Skin of body (tissue), 3 donors: ENCODE data around the gene RBM28. TPM values are rescaled to one million over a fixed set of nuclear protein-coding genes. Genes with fewer than 3 reads are reported as not detected.

Experiments
- DNase-seq: peaks from one replicate; lab custom pipeline; 2025; lab: John Stamatoyannopoulos, UW
- small RNA-seq: library from RNA; depleted of rRNA; stranded (forward); fragments of <200 nt; gene quantifications from one replicate; pipeline ENCODE3, GENCODE V24; 2014; ENCODE audit warnings: low replicate concordance
- total RNA-seq: library from RNA; depleted of rRNA; stranded (reverse); fragments of >200 nt; gene quantifications from one replicate; pipeline ENCODE4 v1.2.3, GENCODE V29; 2014

Gene RBM28
- total RNA-seq, 1 donor from 2014 or later = 23.2 TPM

DNA sequence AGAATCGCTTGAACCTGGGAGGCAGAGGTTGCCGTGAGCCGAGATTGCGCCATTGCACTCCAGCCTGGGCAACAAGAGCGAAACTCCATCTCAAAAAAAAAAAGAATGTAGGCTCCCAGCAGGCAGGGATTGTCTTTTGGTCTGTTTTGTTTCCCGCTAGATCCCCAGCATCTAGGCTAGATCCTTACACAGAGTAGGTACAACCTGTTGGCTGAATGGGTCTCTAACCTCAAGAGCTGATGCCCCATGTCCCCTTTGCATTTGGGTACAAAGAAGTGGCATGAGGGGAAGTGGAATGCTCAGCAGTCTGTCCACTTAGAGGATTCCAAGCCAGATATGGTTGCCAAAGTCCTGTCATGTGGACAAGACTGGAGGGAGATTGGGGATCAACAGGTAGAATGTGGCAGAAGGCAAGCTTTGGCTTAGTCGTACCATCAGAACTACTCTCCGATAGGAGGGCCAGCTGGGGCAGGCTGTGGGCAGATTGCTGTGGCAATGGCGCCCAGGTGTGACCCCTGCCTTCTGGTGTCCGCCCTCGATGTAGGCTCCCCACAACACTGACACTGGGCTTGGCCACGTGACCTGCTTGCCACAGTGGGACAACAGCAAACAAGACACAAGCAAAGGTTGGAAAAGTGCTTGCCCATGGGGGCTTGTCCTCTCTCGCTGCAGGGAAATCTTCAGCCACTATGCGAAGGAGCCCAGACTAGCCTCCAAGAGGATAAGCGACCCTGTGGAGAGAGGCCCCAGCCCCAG is 81.3 kb downstream of the RBM28 start:
- no peak for DNase-seq

DNA sequence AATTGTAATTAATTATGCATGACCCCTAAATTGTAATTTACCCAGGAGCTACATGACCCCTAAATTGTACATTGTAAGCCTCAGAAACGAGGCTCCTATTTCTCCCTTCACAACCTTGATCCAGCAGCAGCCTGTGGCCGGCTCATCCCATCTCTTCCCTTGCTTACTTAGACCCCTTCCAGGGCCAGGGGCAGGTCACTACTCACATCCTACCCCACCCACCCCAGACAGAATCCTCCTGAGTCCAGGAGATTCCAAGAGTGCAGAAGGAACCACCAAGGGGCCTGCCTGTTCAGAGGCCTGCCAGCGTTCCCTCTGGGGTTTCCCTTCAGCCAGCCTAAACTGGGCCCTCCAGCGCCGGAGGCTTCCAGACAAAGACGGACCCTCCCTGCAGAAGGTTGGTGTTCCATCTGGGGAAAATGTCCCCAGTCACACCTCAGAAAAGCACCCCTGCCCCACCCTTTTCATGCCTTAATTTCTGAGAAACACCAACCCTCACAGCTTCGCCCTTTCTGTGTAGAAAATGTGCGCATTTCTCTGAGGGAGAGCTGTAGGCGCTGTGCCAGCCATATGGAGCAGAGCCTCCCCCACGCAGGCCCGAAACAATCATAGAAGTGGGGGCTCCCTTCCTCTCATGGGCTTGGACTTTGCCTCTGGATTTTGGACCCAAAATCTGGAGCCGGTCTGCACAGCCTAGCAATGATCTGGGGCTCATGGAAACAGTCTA is 83.5 kb downstream of the RBM28 start:
- no peak for DNase-seq

DNA sequence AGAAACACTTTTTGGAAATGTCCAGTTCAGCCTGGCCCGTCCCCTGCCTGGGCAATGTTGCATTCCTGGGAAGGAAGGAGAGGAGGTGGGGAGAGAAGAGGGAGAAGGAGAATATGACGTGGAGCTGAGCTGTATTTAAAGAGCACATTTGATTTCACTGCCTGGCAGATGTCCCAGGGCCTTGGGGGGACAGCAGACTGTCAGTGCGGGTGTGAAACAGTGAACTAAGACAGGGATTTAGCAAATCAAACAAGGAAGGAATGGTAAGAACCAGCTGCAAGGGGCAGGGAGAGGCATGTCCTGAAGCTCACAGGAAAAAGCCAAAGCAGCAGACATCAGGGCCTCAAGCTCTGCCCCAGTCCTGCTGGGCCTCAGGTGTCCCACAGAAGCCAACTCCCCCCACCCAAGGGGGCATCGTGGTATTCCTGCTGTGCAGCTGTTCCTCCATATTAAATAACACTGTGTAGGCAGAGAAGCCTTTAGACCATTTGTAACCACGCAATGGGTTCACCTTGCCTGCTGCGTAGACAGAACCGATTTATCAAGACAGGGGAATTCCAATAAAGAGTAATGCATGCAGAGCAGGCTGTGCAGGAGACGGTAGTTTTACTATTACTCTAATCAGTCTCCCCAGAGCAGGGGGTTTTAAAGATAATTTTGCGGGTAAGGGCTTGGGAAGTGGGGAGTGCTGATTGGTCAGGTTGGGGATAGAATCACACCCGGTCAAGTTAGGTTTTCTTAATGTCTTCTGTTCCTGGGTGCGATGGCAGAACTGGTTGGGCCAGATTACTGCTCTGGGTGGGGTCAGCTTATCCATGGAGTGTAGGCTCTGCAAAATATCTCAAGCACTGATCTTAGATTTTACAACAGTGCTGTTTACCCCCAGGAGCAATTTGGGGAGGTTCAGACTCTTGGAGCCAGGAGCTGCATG is 84.3 kb downstream of the RBM28 start:
- DNase-seq = no peak

DNA sequence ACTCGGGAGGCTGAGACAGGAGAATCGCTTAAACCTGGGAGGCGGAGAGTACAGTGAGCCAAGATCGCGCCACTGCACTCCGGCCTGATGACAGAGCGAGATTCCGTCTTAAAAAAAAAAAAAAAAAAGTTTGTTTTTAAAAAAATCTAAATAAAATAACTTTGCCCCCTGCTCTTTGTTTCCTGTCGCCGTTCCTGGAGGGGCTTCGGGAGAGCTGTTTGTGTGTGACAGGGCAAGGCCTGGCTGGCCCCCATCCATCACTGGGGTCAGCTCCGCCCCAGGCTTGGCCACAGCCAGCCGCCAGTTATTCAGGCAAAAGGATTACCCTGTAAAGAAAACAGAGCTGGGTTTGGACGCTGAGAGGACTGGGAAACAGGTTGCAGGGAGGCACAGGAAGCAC is 86.2 kb downstream of the RBM28 start:
- DNase-seq = no peak

DNA sequence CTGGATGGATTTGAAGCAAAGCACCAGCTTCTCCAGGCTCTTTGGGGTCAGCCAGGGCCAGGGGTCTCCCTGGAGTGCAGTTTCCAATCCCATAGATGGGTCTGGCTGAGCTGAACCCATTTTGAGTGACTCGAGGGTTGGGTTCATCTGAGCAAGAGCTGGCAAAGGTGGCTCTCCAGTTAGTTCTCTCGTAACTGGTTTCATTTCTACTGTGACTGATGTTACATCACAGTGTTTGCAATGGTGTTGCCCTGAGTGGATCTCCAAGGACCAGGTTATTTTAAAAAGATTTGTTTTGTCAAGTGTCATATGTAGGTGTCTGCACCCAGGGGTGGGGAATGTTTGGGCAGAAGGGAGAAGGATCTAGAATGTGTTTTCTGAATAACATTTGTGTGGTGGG is 88.4 kb downstream of the RBM28 start:
- DNase-seq = no peak

DNA sequence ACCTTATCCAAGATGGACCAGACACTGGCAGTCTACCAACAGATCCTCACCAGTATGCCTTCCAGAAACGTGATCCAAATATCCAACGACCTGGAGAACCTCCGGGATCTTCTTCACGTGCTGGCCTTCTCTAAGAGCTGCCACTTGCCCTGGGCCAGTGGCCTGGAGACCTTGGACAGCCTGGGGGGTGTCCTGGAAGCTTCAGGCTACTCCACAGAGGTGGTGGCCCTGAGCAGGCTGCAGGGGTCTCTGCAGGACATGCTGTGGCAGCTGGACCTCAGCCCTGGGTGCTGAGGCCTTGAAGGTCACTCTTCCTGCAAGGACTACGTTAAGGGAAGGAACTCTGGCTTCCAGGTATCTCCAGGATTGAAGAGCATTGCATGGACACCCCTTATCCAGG is 89.2 kb downstream of the RBM28 start:
- DNase-seq = no peak

DNA sequence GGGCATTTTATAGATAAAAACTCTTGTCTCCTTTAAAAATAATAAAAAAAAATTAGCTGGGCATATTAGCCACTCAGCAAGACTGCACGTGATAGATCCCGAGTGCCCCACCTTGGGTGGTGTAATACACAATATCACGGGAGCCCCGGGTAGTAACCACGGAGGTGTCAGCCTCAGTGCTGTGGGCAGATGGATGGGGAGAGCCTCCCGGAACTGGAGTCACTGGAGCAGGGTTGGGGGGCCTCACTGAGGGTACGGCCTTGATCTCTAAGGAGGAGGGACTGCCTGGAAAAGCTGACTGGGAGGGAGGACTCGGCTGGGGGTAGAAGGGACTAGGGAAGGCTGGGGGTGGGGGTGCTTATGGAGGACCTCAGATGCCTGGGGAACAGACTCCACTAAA is 90.0 kb downstream of the RBM28 start:
- DNase-seq = no peak

DNA sequence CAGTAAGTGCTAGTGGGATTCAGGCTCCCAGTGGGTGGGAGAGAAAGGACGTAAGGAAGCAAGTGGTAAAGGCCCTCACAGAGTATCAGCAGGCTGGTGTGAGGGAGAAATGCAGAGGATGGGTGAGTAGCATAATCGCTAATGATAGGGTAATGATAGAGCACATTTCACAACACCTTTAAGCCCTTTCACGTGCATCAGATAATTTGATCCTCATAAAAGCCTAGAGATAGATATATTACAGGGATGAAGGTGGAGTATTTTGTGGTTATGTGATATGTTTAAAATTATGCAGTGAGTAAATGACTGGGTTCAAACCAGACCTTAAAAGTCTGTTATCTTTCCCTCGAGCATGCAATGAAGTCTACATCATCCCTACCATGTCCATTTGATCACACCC is 92.4 kb downstream of the RBM28 start:
- DNase-seq = no peak

Small RNA genes lying within 50 kb of the gene (small RNA-seq; reads per million reads assigned to genes)
- gene RNU7-27P = not detected

Other genes starting within 250 kb of the RBM28 start
- 0.59 TPM for gene LEP, start 102.6 kb downstream of the RBM28 start, total RNA-seq
- 4.1 TPM for gene PRRT4, start 17.8 kb upstream of the RBM28 start, total RNA-seq
- 17.1 TPM for gene IMPDH1, start 66.1 kb upstream of the RBM28 start, total RNA-seq
- 44.1 TPM for gene HILPDA, start 112.0 kb upstream of the RBM28 start, total RNA-seq
- gene METTL2B, start 132.8 kb upstream of the RBM28 start, total RNA-seq = 22.5 TPM